HG02763 (cell line): Measurements from ENCODE around the gene NOCT.
A peak's percentile ranks its signal among the peaks of the same experiment; 100 is the strongest.
"Not testable (repeated sequence)": the region's sequence is repeated elsewhere in the genome, so short reads cannot be mapped to it uniquely, and the experiment has no call there.

Source experiments
- ATAC-seq: cut with Tn5 transposase; IDR thresholded peaks from one replicate; pipeline ENCODE4 v1.9.1; 2021; ENCODE audit warnings: mild to moderate bottlenecking, moderate library complexity; ENCODE audit not compliant: unreplicated experiment

Gene NOCT

DNA sequence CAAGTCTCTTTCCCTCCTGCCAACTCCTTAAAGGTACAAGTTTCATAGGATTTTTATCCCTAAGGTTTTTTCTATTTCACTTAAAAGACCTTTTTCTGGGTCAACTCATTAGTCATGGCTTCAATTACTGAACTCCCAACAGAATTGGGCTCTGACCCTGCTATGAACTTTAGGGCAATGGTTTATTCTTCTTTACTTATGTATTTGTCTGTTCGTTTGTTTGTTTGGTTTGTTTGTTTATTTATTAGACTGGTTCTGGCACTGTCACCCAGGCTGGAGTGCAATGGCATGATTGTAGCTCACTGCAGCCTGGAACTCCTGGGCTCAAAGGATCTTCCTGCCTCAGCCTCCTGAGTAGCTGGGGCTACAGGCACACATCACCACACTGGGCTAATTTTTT lies 5.9 kb upstream of the NOCT start:
- no peak for ATAC-seq

DNA sequence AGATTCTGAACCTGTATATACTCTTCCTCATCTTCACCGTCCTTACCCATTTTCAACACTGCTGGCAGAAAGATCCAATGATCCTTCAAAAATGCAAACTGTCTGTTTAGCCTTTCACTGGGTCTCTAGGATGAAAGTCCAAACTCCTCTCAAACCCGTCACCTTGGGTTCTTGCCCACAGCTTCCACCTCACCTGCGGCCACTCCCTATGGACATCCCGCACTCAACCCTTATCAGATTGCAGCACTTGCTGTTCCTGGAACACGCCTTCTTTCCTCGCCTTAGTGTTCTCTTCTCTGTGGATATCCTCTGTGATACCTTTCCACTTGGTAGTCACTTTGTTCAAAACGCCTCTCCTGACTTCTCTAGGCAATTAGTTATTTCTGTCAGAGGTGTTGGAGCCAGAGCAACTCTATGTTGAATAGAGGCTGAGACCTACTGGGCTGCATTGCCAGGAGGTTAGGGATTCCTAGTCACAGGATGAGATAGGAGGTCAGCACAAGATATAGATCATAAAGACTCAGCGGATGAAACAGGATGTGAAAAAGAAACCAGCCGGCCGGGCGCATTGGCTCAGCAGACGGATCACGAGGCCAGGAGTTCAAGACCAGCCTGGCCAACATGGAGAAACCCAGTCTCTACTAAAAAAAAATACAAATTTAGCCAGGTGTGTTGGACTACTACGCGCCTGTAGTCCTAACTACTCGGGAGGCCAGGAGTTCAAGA lies 4.2 kb upstream of the NOCT start:
- no peak for ATAC-seq

DNA sequence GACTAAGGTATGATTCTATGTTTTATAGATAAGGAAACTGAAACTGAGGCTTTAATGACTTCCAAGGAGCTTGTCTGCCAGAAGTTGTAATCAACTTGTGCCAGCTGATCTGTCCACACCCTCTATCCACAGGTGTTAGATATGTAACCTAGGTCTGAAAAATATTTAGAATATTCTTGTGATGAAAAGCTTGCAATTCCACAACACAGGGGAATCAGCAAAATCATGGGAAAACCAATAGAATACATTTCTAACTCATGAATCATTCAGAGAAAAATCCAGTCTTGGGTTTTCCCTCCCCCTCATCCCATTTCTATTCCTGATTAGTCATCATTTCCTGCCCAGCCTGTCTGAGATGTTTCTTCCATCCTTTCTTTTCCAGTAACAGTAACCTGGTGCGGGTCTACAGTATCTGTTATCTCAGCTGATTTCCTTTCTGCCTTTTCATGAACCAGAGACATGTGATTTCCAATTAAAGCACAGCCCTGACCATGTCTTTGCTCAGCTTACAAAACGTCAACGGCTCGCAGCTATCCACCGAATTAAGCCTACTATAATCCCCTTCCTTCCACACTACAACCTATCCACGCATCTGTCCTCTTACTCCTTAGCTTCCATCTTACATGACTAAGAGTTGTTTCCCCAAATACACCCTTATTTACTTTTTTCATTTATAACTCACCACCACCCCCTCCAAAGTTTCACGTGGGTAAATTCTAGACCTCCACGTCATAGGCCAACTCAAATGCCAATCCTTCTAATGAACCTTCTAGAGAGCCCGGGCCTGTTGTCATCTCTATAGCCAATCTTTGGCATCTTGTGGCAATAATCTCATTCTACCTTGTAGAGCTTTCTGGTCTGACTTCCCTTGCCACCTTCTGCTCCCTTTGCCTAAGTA lies 961 bp upstream of the NOCT start:
- ATAC-seq = no peak

DNA sequence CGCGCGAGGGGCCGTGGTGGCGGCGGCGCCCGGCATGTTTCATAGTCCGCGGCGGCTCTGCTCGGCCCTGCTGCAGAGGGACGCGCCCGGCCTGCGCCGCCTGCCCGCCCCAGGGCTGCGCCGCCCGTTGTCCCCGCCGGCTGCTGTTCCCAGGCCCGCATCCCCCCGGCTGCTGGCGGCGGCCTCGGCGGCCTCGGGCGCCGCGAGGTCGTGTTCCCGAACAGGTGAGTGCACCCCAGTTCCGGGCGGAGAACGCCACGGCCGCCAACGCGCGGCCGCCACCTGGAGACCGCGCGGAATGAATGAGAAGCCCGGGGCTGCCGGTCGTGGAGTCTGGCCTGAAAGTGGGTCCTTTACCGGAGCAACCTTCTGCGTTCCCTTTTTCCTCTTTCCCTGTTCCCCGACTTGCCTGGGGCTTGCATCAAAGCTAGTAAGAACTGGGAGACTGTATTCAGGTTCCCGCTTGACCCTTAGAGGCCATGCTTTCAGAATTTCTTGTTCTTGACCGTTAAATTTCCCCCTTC lies 429 bp downstream of the NOCT start:
- ATAC-seq = peak; percentile 38

DNA sequence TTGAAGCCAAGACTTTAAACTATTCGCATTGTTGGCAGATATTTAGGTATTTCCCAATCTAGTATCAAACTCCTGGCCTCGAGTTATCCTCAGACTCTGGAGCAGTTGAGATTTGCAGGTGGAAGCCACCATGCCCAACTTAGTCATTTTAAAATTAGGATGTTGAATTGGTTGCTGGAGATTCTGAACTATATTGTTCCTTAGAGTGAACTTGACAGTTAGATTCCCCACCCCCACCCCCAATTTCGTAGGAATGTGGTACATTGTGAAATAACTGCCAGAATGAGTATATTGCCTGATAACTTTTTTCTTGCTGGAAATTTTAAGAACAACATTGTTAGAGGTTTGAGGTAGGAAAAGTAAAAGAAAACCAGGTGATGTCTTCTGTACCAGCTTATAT lies 2.3 kb downstream of the NOCT start:
- no peak for ATAC-seq

DNA sequence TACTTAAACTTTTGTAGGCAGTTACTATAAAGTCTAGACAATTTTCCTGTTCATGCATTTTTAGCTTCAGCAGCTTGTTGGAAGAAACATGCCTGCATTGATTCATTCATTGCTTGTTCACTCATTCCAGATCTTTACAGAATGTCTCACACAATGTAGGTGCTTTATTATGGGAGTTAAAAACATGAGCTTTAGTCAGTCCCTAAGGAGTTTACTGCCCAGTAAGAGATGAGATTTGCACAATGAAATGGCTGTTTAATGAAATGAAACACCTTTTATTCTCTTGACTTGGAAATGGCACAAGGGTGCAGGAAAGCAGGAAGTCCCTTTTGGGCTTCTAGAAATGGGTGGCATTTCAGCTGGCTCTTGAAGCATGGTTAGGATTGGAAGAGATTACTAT lies 2.9 kb downstream of the NOCT start:
- no peak for ATAC-seq

DNA sequence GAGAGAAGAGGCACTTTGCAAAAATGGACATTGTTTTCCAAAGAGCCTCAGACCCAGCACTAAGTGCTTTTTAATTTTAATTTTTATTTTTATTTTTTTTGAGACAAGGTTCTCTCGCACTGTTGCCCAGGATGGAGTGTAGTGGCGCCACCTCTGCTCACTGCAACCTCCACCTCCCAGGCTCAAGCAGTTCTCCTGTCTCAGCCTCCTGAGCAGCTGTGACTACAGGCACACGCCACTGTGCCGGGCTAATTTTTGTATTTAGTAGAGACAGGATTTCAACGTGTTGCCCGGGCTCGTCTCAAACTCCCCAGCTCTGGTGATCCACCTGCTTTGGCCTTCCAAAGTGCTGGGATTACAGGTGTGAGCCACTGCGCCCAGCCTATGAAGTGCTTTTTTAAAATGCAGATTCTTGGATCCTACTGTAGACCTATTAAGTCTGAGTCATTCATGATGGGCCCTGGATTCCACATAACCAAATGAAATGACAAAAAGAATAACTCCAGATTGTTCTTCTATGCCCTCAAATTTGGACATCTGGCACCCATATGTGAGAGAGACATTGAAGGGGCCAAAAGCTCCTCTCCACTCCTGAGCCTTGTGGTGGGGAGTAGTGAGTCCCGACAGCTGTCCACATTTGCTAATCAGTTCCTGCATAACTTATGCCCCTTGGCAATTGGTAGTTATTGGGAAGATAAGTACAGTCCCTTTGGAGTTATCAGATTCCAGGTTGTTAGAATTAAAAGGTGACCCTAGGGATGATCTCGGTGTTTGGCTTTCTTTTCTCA lies 3.6 kb downstream of the NOCT start:
- no peak for ATAC-seq

DNA sequence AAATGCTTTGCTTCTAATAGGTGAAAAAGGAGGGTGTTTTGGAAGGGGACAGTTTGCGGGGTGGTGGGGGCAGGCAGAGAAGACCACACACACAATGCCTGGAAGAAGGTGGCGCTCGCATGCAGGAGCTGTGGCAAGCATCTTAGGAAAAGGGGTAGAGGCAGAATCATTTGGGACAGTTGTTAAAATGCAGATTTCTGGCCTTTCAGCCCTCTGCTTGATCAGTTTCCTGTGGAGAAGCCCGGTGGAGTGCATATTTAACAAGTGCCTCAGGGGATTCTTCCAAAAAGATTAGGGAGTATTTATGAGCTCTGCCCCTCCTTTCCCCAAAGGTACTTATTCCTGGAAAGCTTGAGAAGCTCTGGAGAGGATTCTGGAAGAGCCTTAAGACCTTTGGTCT lies 4.8 kb downstream of the NOCT start:
- no peak for ATAC-seq

DNA sequence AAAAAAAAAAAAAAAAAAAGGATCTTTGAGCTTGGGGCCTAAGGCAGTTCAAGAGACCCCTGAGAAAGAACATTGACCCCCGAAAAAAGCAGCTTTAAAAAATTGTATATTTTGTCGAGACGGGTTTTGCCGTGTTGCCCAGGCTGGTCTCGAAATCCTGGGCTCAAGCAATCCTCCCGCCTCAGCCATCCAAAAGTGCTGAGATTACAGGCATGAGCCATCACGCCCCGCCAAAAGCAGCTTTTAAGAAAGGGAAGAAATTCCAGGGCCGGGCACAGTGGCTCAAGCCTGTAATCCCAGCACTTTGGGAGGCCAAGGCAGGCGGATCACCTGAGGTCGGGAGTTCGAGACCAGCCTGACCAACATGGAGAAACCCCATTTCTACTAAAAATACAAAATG lies 5.5 kb downstream of the NOCT start:
- ATAC-seq = not testable (repeated sequence)

DNA sequence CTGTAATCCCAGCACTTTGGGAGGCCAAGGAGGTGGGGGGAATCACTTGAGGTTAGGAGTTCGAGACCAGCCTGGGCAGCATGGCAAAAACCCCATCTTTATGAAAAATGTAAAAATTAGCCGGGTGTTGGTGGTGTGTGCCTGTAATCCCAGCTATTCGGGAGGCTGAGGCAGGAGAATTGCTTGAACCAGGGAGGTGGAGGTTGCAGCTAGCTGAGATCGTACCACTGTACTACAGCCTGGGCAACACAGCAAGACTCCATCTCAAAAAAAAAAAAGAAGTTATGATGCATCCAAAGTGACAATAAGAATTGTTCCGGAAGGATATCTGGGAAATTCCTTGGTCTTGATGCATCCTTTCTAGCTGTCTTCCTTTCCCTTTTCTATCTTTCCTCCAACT lies 7.3 kb downstream of the NOCT start:
- no peak for ATAC-seq

DNA sequence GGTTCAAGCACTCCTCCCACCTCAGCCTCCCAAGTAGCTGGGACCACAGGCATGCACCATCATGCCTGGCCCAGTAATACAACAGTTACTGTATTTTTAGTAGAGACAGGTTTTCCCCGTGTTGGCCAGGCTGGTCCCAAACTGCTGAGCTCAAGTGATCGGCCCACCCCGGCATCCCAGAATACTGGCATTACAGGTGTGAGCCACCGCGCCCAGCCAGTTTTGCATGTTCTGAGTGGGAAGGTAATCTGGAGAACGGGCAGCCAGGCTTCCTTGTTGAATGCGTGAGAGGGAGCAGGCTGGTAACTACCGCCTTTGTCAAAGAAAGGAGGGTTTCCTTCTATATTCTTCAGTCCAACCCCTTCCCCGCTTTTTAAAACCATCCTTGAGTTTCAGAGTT lies 9.1 kb downstream of the NOCT start:
- ATAC-seq = no peak

DNA sequence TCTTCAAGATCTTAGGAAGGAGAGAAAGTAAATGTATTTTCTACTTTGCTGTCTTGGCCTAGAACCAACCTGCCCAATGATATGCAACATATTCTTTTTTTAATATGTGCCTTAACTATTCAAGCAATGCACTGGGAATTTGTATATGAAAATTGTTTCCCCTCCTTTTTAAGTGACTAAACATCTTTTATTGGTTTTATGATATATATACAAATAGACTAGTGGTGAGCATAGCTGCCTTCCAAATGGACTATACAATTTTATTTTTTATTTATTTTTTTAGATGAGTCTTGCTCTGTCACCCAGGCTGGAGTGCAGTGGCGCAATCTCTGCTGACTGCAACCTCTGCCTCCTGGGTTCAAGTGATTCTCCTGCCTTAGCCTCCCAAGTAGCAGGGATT lies 10.3 kb downstream of the NOCT start:
- no peak for ATAC-seq

DNA sequence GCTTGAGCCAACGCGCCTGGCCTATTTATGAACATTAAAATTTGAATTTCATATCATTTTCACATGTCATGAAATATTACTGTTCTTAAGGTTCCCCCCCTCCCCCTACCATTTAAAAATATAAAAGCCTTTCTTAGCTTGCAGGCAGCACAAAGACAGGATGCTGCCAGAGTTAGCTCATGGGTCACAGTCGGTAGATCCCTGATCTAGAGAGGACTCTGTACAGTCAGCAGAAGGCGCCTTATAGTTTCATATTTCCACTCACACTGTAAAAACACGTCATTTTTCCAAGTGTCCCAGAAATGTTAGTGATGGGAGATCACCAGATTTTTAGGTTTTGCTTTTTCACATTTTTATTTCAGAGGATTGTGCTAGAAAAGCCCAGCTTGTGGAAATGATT lies 12.2 kb downstream of the NOCT start:
- ATAC-seq = no peak

DNA sequence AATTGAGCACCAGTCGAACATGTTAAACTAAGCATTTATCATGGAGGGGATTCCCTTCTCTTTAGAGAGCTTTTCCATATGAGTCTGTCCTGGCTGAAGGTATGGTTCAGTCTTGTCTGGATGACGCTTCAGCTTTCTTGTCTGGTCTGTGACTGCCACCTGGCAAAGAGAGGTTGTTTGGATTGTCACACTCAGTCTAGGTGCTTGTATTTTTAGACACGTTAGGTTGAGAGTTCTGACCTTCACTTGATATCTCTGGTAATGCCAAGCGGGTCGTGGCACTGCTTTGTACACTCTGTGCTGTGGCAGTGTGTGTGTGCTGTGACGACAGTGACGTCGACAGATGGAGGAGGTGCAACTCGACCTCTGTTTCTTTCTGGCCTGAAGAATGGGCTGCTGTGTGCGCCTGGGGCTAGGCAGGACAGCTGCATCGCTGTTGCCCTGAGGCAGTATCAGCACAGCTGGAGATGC lies 12.6 kb downstream of the NOCT start:
- no peak for ATAC-seq

DNA sequence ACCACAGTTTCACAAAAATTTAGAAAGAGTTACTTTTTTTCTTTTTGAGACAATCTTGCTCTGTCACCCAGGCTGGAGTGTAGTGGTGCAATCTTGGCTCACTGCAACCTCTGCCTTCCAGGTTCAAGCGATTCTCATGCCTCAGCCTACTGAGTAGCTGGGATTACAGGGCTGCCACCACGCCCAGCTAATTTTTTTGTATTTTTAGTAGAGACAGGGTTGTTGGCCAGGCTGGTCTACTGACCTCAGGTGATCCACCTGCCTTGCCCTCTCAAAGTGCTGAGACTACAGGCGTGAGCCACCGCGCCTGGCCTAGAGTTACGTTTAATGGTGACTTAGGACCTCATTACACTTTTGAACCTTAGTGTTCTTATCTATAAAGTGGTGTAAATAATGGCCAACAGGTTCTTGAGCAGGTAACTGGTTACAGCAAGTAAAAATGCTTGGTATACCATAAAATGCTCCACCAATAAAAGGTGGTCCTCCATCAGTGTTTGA lies 14.3 kb downstream of the NOCT start:
- not testable (repeated sequence) for ATAC-seq

DNA sequence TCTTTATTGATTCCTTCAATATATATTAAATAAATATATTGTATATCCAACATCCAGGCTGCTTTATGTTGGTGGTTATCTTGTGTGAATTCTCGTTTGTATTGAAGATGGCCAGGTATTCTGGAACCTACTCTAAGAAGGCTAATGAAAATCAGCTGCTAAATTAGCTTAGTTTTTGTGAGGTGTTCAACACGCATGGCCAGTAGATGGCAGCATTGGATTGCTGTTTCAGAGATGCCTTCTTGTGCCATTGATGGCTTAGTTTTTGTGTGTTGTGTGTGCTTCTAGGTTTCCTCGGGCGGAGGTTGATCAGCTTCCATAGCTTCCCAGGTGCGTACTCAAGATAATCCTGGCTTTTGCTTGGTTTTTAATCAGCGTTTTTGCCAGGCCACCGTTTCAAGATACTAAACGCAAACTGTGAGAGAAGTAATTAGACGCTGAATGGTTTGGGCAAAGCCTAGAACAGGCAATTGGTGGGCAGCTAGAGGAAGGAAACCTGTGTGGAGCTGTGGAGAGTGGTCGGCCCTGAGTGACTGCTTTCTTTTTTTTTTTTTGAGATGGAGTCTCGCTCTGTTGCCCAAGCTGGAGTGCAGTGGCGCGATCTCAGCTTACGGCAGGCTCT lies 15.1 kb downstream of the NOCT start:
- ATAC-seq = peak; percentile 83

DNA sequence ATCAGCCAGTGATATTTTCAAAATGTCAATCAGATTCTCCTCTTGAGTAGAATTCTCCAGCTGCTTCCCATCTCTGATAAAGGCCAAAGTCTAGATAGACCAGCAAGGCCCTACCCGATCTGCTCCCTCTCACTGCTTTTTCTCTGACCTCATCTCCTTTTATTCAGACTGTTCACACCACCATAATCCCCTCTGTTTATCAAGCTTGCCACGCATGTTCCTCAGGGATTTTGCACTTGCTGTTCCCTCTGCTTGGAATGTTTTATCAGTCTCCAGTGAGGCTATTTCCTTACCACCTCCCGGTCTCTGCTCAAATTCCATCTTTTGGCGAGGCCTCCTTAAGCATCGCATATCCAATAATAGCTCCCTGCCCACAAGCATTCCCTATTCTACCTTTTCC lies 20.1 kb downstream of the NOCT start:
- ATAC-seq = no peak

DNA sequence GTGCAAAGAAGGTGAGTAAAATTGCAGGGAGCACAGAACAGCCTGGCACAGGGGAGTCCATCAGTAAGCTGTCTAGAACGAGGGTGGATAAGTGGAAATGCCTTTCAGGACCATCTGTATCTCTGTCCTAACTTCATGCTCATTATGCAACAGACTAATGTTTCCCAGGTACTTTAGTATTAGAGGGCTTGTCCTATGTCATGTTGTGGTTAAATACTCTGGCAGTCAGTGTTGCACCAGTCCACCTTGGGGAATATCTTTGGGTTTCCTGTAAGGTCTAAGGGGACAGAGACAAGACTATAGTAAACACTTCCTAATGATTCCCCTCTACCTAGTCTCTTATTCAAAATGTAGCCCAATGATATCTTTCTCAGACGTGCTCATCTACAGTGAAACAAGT lies 21.3 kb downstream of the NOCT start:
- ATAC-seq = no peak

DNA sequence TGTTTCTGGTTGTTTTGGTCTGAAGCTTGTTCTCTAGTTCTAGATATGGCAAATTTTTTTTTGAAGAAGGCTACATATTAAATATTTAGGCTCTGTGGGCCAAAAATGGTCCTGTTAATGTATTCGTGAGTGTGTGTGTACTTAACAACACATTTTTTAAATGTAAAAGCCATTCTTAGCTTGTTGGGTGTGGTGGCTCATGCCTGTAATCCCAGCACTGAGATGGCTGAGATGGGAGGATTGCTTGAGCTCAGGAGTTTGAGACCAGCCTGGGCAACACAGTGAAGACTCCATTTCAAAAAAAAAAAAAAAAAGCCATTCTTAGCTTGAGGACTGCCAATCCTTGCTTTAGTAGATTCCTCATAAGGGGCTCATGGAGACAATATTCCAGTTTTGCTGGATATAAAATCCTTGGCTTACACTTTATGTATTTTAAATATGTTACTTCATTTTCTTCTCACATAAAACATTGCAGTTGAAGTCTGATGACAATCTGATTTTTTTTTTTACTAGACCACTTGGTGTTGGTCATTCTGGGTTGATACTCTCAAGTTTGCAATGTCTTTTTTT lies 23.4 kb downstream of the NOCT start:
- ATAC-seq = no peak

DNA sequence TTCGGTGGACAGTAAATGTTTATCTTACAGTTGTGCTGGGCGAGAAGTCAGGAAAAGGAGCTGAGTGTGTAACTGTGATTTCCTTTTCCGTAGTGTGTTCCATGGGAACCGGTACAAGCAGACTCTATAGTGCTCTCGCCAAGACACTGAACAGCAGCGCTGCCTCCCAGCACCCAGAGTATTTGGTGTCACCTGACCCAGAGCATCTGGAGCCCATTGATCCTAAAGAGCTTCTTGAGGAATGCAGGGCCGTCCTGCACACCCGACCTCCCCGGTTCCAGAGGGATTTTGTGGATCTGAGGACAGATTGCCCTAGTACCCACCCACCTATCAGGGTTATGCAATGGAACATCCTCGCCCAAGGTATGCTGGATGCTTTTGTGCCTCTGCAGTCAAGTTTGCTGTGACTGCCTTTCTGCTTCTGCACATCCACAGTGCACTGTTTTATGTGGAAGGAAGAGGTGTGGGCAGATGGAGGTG lies 27.4 kb downstream of the NOCT start:
- ATAC-seq = no peak
